ENCODE measurements around the gene SLC9A9. TPM values are rescaled to one million over a fixed set of nuclear protein-coding genes. Genes with fewer than 3 reads are reported as not detected.

SLC9A9 gene
- total RNA-seq, 4 donors from 2014 or later: 10.1 to 27.2 (median 16.7) TPM

DNA sequence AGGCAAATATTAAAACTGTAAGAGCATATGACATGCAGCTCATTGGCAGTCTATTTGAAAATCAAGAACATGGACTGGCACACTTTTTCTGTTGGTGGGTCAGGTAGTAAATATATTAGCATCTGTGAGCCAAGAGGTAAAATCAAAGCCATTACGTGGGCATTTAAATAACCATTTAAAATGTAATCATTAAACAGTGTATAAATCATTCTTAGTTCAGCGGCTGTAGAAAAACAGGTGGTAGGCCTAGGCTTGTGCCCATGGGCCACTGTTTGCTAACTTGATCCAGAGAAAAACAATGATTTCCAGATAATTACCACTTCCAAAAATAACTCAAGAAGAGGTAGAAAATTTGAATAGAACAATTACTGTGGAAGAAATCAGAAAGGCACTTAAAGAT, 623.6 kb downstream of the SLC9A9 start:
- 77 to 92% methylated on average over 2 of the region's 2 CpGs for WGBS, 2 donors (ENCODE audit: low coverage in 1 of 2)
- ATAC-seq: no peak
- H3K27me3 ChIP-seq: no peaks in the 10 kb centered on the region
- no peaks in the 10 kb centered on the region for H3K9me3 ChIP-seq
- TF ChIP-seq POLR2AphosphoS5 (IDR thresholded peaks at IDR 0.05) (no peak), POLR2A (IDR thresholded peaks at IDR 0.05) (no peak), EP300 (IDR thresholded peaks at IDR 0.05) (no peak), CTCF (IDR thresholded peaks at IDR 0.05) (no peak)
- no peaks in the 10 kb centered on the region for H3K4me1 ChIP-seq
- no peaks in the 10 kb centered on the region for H3K36me3 ChIP-seq
- H3K27ac ChIP-seq: no peak overlapping the region
- no peak overlapping the region for H3K4me3 ChIP-seq

- WGBS, 2 donors (ENCODE audit: low coverage in 1 of 2): 83 to 100% methylated on average over 1 of the region's 1 CpG
- no peak for TF ChIP-seq POLR2AphosphoS5 (IDR thresholded peaks at IDR 0.05)
- TF ChIP-seq CTCF (IDR thresholded peaks at IDR 0.05): no peak
- TF ChIP-seq EP300 (IDR thresholded peaks at IDR 0.05): no peak
- TF ChIP-seq POLR2A (IDR thresholded peaks at IDR 0.05): no peak
- H3K27me3 ChIP-seq: no peaks in the 10 kb centered on the region
- no peak for ATAC-seq
- H3K4me3 ChIP-seq: no peak overlapping the region
- H3K27ac ChIP-seq: no peak overlapping the region
- no peaks in the 10 kb centered on the region for H3K9me3 ChIP-seq
- H3K36me3 ChIP-seq: no peaks in the 10 kb centered on the region
- H3K4me1 ChIP-seq: no peaks in the 10 kb centered on the region
Observed at GRCh38 chr3:143222981-143223380, 625.3 kb downstream of the SLC9A9 start.

- H3K27me3 ChIP-seq: no peaks in the 10 kb centered on the region
- no peaks in the 10 kb centered on the region for H3K36me3 ChIP-seq
- 37 to 77% methylated on average over 2 to 3 of the region's 3 CpGs for WGBS, 2 donors (ENCODE audit: low coverage in 1 of 2)
- TF ChIP-seq POLR2A (IDR thresholded peaks at IDR 0.05) (no peak), EP300 (IDR thresholded peaks at IDR 0.05) (no peak), POLR2AphosphoS5 (IDR thresholded peaks at IDR 0.05) (no peak), CTCF (IDR thresholded peaks at IDR 0.05) (no peak)
- H3K4me1 ChIP-seq: no peaks in the 10 kb centered on the region
- no peak overlapping the region for H3K27ac ChIP-seq
- no peak for ATAC-seq
- no peak overlapping the region for H3K4me3 ChIP-seq
- no peaks in the 10 kb centered on the region for H3K9me3 ChIP-seq
Observed at GRCh38 chr3:143222505-143222904, 625.8 kb downstream of the SLC9A9 start.

- no peak for TF ChIP-seq EP300 (IDR thresholded peaks at IDR 0.05)
- TF ChIP-seq POLR2A (IDR thresholded peaks at IDR 0.05): no peak
- no peak for TF ChIP-seq CTCF (IDR thresholded peaks at IDR 0.05)
- TF ChIP-seq POLR2AphosphoS5 (IDR thresholded peaks at IDR 0.05): no peak
- Histone ChIP-seq H3K4me3 (no peak overlapping the region), H3K4me1 (no peaks in the 10 kb centered on the region), H3K27me3 (no peaks in the 10 kb centered on the region), H3K9me3 (no peaks in the 10 kb centered on the region), H3K36me3 (no peaks in the 10 kb centered on the region), H3K27ac (no peak overlapping the region)
- ATAC-seq: no peak
- 46 to 81% methylated on average over 3 of the region's 3 CpGs for WGBS, 2 donors (ENCODE audit: low coverage in 1 of 2)
Observed at GRCh38 chr3:143221446-143221845, 626.8 kb downstream of the SLC9A9 start.

DNA sequence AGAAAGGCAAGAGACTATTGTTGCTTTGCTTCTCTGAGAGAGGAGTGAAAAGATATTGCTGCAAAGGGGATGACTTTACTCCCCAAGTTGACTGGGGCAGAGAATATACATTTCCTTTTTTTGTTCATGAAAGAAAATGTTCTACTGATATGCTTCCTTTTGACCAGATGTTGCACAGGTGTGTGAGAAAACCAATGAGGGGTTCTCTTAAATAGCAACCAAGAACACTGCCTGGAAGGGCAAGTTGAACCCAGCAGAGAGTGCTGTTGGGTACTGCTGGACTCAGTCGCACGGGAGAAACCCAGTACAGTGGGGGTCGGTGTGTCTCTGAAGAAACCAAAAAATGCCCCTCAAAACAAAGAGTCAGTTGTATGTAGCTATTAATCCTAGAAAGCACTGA, 627.5 kb downstream of the SLC9A9 start:
- Histone ChIP-seq H3K36me3 (no peaks in the 10 kb centered on the region), H3K4me3 (no peak overlapping the region), H3K27me3 (no peaks in the 10 kb centered on the region), H3K9me3 (no peaks in the 10 kb centered on the region), H3K4me1 (no peaks in the 10 kb centered on the region), H3K27ac (no peak overlapping the region)
- no peak for TF ChIP-seq CTCF (IDR thresholded peaks at IDR 0.05)
- TF ChIP-seq EP300 (IDR thresholded peaks at IDR 0.05): no peak
- no peak for TF ChIP-seq POLR2A (IDR thresholded peaks at IDR 0.05)
- TF ChIP-seq POLR2AphosphoS5 (IDR thresholded peaks at IDR 0.05): no peak
- WGBS, 2 donors (ENCODE audit: low coverage in 1 of 2): 86 to 100% methylated on average over 1 to 3 of the region's 3 CpGs
- ATAC-seq: no peak

Measured in gastroesophageal sphincter (tissue), 4 donors.